ENCODE results near the gene RFC3.

RFC3 gene

DNA sequence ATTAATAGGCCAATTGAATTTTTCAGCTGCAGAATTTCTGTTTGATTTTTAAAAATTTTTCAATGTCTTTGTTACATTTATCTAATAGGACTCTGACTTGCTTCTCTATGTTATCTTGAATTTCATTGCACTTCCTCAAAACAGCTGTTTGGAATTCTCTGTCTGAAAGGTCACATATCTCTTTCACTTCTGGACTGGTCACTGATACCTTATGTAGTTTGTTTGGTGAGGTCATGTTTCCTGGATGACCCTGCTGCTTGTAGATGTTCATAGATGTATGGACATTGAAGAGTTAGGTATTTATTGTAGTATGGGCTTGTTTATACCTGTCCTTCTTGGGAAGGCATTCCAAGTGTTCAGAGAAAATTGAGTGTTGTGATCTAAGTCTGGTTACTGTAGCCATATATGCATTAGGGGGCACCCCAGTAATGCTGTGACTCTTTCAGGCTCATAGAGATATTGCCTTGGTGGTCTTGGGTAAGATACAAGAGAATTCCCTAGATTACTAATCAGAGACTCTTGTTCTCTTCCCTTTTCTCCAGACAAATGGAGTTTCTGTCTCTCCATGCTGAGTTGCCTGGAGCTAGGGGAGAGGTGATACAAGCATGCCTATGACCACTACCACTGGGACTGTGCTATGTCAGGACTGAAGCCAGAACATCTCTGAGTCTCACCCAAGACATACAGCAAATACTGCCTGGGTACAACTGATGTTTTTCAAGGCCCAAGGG is 27.8 kb downstream of the RFC3 start:
- no peak overlapping the region for H3K4me3 ChIP-seq (ENCODE audit: control insufficient read depth, low read depth, low read length)
- TF ChIP-seq, protein P1, sequence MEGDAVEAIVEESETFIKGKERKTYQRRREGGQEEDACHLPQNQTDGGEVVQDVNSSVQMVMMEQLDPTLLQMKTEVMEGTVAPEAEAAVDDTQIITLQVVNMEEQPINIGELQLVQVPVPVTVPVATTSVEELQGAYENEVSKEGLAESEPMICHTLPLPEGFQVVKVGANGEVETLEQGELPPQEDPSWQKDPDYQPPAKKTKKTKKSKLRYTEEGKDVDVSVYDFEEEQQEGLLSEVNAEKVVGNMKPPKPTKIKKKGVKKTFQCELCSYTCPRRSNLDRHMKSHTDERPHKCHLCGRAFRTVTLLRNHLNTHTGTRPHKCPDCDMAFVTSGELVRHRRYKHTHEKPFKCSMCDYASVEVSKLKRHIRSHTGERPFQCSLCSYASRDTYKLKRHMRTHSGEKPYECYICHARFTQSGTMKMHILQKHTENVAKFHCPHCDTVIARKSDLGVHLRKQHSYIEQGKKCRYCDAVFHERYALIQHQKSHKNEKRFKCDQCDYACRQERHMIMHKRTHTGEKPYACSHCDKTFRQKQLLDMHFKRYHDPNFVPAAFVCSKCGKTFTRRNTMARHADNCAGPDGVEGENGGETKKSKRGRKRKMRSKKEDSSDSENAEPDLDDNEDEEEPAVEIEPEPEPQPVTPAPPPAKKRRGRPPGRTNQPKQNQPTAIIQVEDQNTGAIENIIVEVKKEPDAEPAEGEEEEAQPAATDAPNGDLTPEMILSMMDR (IDR thresholded peaks at IDR 0.05; ENCODE audit: control insufficient read depth, insufficient read depth, low read depth, low read length, missing control alignments) = no peak
- no peak for DNase-seq (ENCODE audit: low read depth)

DNA sequence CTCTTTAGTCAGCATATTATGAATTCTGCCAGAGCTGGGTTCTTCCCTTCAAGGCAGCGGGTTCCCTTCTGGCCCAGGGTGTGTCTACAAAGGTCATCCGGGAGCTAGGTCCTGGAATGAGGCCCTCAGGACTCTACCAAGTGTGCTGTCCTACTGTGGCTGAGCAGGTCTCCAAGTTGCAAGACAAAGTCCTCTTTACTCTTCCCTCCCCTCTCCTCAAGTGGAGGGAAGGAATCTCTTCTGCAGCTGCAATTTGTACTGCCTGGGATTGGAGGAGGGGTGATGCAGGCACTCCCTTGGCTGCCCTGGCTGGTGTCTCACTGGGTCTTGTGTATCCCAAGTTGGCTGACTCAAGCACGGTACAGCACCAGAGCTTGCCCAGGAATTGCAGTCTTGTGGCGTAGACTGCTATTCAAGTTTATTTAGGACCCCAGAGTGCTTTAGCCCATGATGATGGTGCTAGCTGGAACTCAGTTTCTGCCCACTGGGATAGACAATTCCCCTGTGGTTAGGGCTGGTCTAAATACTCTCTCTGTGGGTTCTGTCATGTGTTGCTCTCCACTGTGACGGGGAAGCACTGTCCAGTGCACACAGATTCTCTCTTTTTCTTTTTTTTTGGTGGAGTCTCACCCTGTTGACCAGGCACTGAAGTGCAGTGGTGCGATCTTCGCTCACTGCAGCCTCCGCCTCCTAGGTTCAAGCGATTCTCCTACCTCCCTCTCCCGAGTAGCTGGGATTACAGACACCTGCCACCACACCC is 28.5 kb downstream of the RFC3 start:
- DNase-seq (ENCODE audit: low read depth) = no peak
- TF ChIP-seq, protein P1 (IDR thresholded peaks at IDR 0.05; ENCODE audit: control insufficient read depth, insufficient read depth, low read depth, low read length, missing control alignments) = no peak
- H3K4me3 ChIP-seq (ENCODE audit: control insufficient read depth, low read depth, low read length) = no peak overlapping the region

DNA sequence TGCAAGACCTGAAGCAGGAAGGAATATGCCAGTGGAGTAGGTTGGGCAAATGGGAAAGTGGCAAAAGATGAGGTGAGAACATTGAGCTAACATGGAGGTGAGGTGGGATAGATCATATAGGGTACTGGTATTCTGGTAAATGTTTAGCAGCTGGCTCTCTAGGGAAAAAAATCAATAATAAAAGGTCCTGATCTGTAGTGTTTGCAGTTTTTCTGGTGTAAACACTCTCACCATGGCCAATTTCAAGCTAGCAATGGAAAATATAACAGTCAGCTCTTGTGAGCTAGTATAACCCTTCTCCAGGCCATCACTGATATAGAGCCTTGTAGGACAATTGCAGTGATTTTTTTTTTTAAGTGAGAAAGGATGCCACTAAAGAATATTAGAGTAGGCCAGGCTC is 31.3 kb downstream of the RFC3 start:
- no peak overlapping the region for H3K4me3 ChIP-seq (ENCODE audit: control insufficient read depth, low read depth, low read length)
- TF ChIP-seq, protein P1 (IDR thresholded peaks at IDR 0.05; ENCODE audit: control insufficient read depth, insufficient read depth, low read depth, low read length, missing control alignments) = no peak
- DNase-seq (ENCODE audit: low read depth) = no peak

DNA sequence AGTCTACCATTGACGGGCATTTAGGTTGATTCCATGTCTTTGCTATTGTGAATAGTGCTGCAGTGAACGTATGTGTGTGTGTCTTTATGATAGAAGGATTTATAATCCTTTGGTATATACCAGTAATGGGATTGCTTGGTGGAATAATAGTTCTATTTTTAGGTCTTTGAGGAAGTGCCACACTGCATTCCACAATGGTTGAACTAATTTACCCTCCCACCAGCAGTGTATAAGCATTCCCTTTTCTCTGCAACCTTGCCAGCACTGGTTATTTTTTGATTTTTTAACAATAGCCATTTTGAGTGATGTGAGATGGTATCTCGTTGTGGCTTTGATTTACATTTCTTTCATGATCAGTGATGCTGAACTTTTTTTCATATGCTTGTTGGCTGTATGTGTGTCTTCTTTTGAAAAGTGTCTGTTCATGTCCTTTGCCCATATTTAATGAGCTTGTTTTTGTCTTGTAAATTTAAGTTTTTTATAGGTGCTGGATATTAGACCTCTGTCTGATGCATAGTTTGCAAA is 37.5 kb downstream of the RFC3 start:
- TF ChIP-seq, protein P1 (IDR thresholded peaks at IDR 0.05; ENCODE audit: control insufficient read depth, insufficient read depth, low read depth, low read length, missing control alignments) = no peak
- H3K4me3 ChIP-seq (ENCODE audit: control insufficient read depth, low read depth, low read length) = no peak overlapping the region
- DNase-seq (ENCODE audit: low read depth) = no peak

DNA sequence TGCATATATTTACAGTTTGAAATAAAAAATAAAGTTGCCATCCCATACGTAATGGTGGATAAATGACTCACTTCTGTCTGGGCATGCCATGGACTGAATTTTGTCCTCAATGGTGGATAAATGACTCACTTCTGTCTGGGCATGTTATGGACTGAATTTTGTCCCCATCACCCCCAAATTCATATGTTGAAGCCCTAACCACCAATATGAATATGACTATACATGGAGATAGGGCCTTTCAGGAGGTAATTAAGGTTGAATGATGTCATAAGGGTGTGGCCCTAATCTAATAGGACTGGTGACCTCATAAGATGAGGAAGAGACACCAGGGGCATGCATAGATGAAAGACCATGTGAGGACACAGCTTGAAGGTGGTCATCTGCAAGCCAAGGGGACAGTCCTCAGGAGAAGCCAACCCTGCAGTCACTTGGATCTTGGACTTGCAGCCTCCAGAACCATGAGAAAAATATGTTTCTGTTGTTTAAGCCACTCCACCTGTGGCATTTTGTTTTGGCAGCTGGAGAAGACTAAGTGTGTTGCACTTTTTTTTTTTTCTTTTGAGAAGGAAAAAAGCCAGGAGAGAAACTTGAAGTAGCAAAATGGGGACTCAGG is 41.8 kb downstream of the RFC3 start:
- H3K4me3 ChIP-seq (ENCODE audit: control insufficient read depth, low read depth, low read length) = no peak overlapping the region
- DNase-seq (ENCODE audit: low read depth) = no peak
- TF ChIP-seq, protein P1 (IDR thresholded peaks at IDR 0.05; ENCODE audit: control insufficient read depth, insufficient read depth, low read depth, low read length, missing control alignments) = no peak

DNA sequence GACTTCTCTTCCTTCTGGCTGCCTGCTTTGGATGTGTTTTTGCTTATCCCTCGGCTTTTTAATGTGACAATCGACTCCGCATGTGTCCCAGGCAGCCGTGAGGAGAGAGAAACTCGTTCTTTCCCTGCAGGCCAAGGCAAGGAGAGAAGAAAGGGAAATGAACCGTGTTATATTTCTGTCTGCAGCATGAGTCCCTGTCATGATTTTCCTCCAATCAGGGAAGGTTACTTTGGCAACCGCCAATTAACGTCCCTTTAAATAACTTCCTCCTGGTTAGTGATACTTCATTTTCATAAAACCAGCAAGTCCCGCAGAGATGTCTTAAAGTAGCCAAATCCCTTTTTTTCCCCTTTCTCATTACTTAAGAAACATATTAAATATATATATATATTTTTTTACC is 42.6 kb downstream of the RFC3 start:
- H3K4me3 ChIP-seq (ENCODE audit: control insufficient read depth, low read depth, low read length) = no peak overlapping the region
- DNase-seq (ENCODE audit: low read depth) = no peak
- TF ChIP-seq, protein P1 (IDR thresholded peaks at IDR 0.05; ENCODE audit: control insufficient read depth, insufficient read depth, low read depth, low read length, missing control alignments) = no peak
